Heart right ventricle (tissue), 16 donors: ENCODE results near the gene MORF4L1. TPM values are rescaled to one million over a fixed set of nuclear protein-coding genes. Genes with fewer than 3 reads are reported as not detected.
"Not testable (repeated sequence)": the region's sequence is repeated elsewhere in the genome, so short reads cannot be mapped to it uniquely, and the experiment has no call there.

ENCODE experiments used
- ATAC-seq, 8 donors: fragments of 200-7000 bp; cut with Tn5 transposase; one replicate each; pipeline ENCODE4 v1.9.1; 2020; ENCODE audit warnings: mild to moderate bottlenecking in 8 of 8, moderate library complexity in 8 of 8, moderate number of reproducible peaks in 1 of 8
- DNase-seq, 2 donors: peaks; one replicate each; pipeline ENCODE4 v3.0.0-alpha.2; 2020
- H3K27ac ChIP-seq, 10 donors: fragments of 200-600 bp; sonication (generic) in 2 of 10; one replicate each; pipeline versions ENCODE4 v1.5.0 to v1.8.0; 2020 to 2022; ENCODE audit warnings: mild to moderate bottlenecking in 3 of 10
- H3K27me3 ChIP-seq, 7 donors: fragments of 200-600 bp; one replicate each; pipeline ENCODE4 v1.8.0; 2021 to 2022; ENCODE audit warnings: mild to moderate bottlenecking in 2 of 7
- H3K36me3 ChIP-seq, 9 donors: fragments of 200-600 bp; sonication (generic) in 1 of 9; one replicate each; pipeline versions ENCODE4 v1.5.0 to v1.8.0; 2020 to 2022; ENCODE audit warnings: mild to moderate bottlenecking in 2 of 9
- H3K4me1 ChIP-seq, 9 donors: fragments of 200-600 bp; sonication (generic) in 1 of 9; one replicate each; pipeline versions ENCODE4 v1.5.0 to v1.8.0; 2020 to 2022; ENCODE audit warnings: mild to moderate bottlenecking in 4 of 9
- H3K4me3 ChIP-seq, 10 donors: fragments of 200-600 bp; sonication (generic) in 2 of 10; one replicate each; pipeline versions ENCODE4 v1.5.0 to v1.8.0; 2020 to 2022; ENCODE audit warnings: mild to moderate bottlenecking in 7 of 10, moderate library complexity in 2 of 10
- H3K9me3 ChIP-seq, 11 donors: fragments of 200-600 bp in 10 of 11; sonication (generic) in 2 of 11; one replicate each; pipeline versions ENCODE4 v1.5.0 to v1.8.0; 2013 to 2022; ENCODE audit warnings: mild to moderate bottlenecking in 2 of 11, control low read depth in 1 of 11, moderate library complexity in 1 of 11
- CTCF ChIP-seq, 9 donors: fragments of 200-600 bp; sonication (generic) in 2 of 9; IDR thresholded peaks; one replicate each; pipeline versions ENCODE4 v1.5.0 to v1.8.0; 2021 to 2022; ENCODE audit warnings: antibody characterized with exemption in 9 of 9, mild to moderate bottlenecking in 5 of 9, moderate library complexity in 1 of 9
- WGBS, 2 donors: extraction: QIAGEN DNeasy Blood & Tissue Kit; methylation state at CpG; one replicate each; pipeline ENCODE4 v1.1.7; 2013; ENCODE audit warnings: inconsistent platforms in 1 of 2; 5-methylcytosine and 5-hydroxymethylcytosine counted together
- intact Hi-C, 10 donors: fragments of 100-400 bp; cut with DNase I; formaldehyde crosslinking; loops; one replicate each; pipeline versions ENCODE4 v1.11.1 to v1.14.2; 2022
- polyA plus RNA-seq, 2 donors: library from polyadenylated mRNA; stranded (reverse); fragments of 200-250 nt; gene quantifications; one replicate each; pipeline ENCODE4 v1.2.3, GENCODE V29; 2013
- total RNA-seq, 10 donors: library from RNA; stranded (reverse); fragmentation: NEBNext Ultra II Directional in 3 of 10; extraction: Animal tissue kit (Norgen Biotek cat#: 25700) in 3 of 10; gene quantifications; one replicate each; pipeline versions ENCODE4 v1.2.1 to v1.2.4, GENCODE V29; 2021 to 2023
- donor health status: Arrhythmogenic right ventricular cardiomyopathy.
- donor health status: ischemic (EF 13 %, LVEDD 7.1; RV severe dilation, severe dysfunction).
- donor health status: healthy with polysubstance abuse.
- donor health status: DM: no; HTN: yes; CAD: no.
- donor health status: DM: no; HTN: no; CAD: no.
- donor health status: ischemic (EF 25% LVEDD 6.9; RV normal size, moderate dysfunction).
- donor health status: ischemic (EF 25% LVEDD 5.7; RV mildly dilated, moderate dysfunction).
- donor health status: healthy.
- donor health status: DM: yes; HTN: yes; CAD: no.
- donor health status: Ischemic cardiomyopathy.
- donor health status: ischemic (EF 35%, LVEDD 5.7; RV mildly dilated, moderate dysfunction).
- donor health status: nonischemic (EF 11% LVEDD 7.7; RV severe dilation, severe dysfunction).
- donor health status: DM: yes; HTN: yes; CAD: no.
- donor health status: PGD.
- donor health status: ischemic (EF 29% LVEDD 5.4; RV normal size, mild dysfunction).
- donor health status: nonischemic (EF 23%, LVEDD 6.1; RV moderate dilation, normal function).

MORF4L1 gene
- total and polyA plus RNA-seq, 12 donors: 119 to 399 (median 361) TPM

GRCh38 chr15:78889000-78889399, 16.3 kb downstream of the MORF4L1 start:
- TF ChIP-seq CTCF (IDR thresholded peaks at IDR 0.05): no peak
- Histone ChIP-seq H3K27me3 (no peaks in the 10 kb centered on the region), H3K4me1 (peaks cover 0 to 44% (median 14%) of the 10 kb centered on the region in 9 donors), H3K36me3 (peaks cover 0 to 100% (median 52%) of the 10 kb centered on the region in 9 donors), H3K9me3 (no peaks in the 10 kb centered on the region), H3K4me3 (no peak overlapping the region), H3K27ac (no peak overlapping the region)
- no peak for DNase-seq
- no peak for ATAC-seq
- WGBS, 2 donors: 76 to 82% methylated on average over 4 of the region's 4 CpGs
- intact Hi-C loops: no loop called here

- WGBS, 2 donors: 72 to 82% methylated on average over 2 of the region's 2 CpGs
- H3K4me1 ChIP-seq: peaks cover 0 to 3% (median 0%) of the 10 kb centered on the region in 9 donors
- no peak overlapping the region for H3K27ac ChIP-seq
- DNase-seq: no peak
- H3K9me3 ChIP-seq: no peaks in the 10 kb centered on the region
- no peak for TF ChIP-seq CTCF (IDR thresholded peaks at IDR 0.05)
- ATAC-seq: no peak
- intact Hi-C loops: no loop called here
- no peaks in the 10 kb centered on the region for H3K27me3 ChIP-seq
- H3K36me3 ChIP-seq: peaks cover 0 to 100% (median 70%) of the 10 kb centered on the region in 9 donors
- no peak overlapping the region for H3K4me3 ChIP-seq
Measured at GRCh38 chr15:78893538-78893937, 20.8 kb downstream of the MORF4L1 start.

GRCh38 chr15:78895471-78895870, 22.8 kb downstream of the MORF4L1 start:
- ATAC-seq: no peak
- peaks cover 0 to 100% (median 84%) of the 10 kb centered on the region in 9 donors for H3K36me3 ChIP-seq

GRCh38 chr15:78898540-78898939, 25.9 kb downstream of the MORF4L1 start:
- intact Hi-C loops: no loop called here
- DNase-seq (no peak), ATAC-seq (no peak)
- H3K9me3 ChIP-seq: no peaks in the 10 kb centered on the region
- H3K27ac ChIP-seq: no peak overlapping the region
- TF ChIP-seq CTCF (IDR thresholded peaks at IDR 0.05): no peak
- peaks cover 0 to 20% (median 13%) of the 10 kb centered on the region in 9 donors for H3K4me1 ChIP-seq
- H3K27me3 ChIP-seq: no peaks in the 10 kb centered on the region
- H3K4me3 ChIP-seq: no peak overlapping the region
- peaks cover 0 to 100% (median 75%) of the 10 kb centered on the region in 9 donors for H3K36me3 ChIP-seq
- WGBS, 2 donors: 85 to 87% methylated on average over 4 of the region's 4 CpGs

More at GRCh38 chr15:78895471-78895870, 22.8 kb downstream of the MORF4L1 start:
- no peak for TF ChIP-seq CTCF (IDR thresholded peaks at IDR 0.05)
- no peak overlapping the region for H3K27ac ChIP-seq
- H3K27me3 ChIP-seq: no peaks in the 10 kb centered on the region
- no peaks in the 10 kb centered on the region for H3K9me3 ChIP-seq
- intact Hi-C loops: no loop called here
- no peak for DNase-seq
- no peak overlapping the region for H3K4me3 ChIP-seq
- WGBS, 2 donors: 84 to 85% methylated on average over 3 of the region's 3 CpGs
- no peaks in the 10 kb centered on the region for H3K4me1 ChIP-seq

GRCh38 chr15:78900819-78901533, 28.3 kb downstream of the MORF4L1 start:
- H3K9me3 ChIP-seq, H3K4me3 ChIP-seq, DNase-seq, H3K27me3 ChIP-seq, H3K27ac ChIP-seq, ATAC-seq: not testable (repeated sequence)
- intact Hi-C loops: loop anchor here in 1 of 10 donors (10.0 kb wide), 1 partner anchor 284 kb away; no protein-coding TSS in a partner anchor
- Histone ChIP-seq H3K36me3 (peaks cover 0 to 100% (median 55%) of the 10 kb centered on the region in 9 donors), H3K4me1 (peaks cover 2 to 39% (median 26%) of the 10 kb centered on the region in 9 donors)
- WGBS, 2 donors: 96 to 97% methylated on average over 14 of the region's 14 CpGs

GRCh38 chr15:78902281-78903032, 29.8 kb downstream of the MORF4L1 start:
- not testable (repeated sequence) for H3K9me3 ChIP-seq, H3K27me3 ChIP-seq, ATAC-seq, H3K4me3 ChIP-seq, DNase-seq
- Histone ChIP-seq H3K36me3 (peaks cover 0 to 100% (median 61%) of the 10 kb centered on the region in 9 donors), H3K27ac (peak overlapping the region in 2 of 10 donors; percentile 15 to 19), H3K4me1 (peaks cover 2 to 51% (median 38%) of the 10 kb centered on the region in 9 donors)
- 54 to 63% methylated on average over 13 of the region's 13 CpGs for WGBS, 2 donors
- intact Hi-C loops: loop anchor here in 1 of 10 donors (10.0 kb wide), 1 partner anchor 282 kb away; no protein-coding TSS in a partner anchor
